H9 (cell line): ENCODE data around the gene MBTPS1. TPM values are rescaled to one million over a fixed set of nuclear protein-coding genes. Genes with fewer than 3 reads are reported as not detected.

Experiments used
- DNase-seq: peaks from one replicate; pipeline ENCODE4 v3.0.0-alpha.2; 2017
- H2AFZ ChIP-seq: one replicate; pipeline ENCODE4 v1.6.1; 2013; ENCODE audit warnings: mild to moderate bottlenecking, low read length, control low read depth, moderate library complexity
- H2AK5ac ChIP-seq: 2 replicates; pipeline ENCODE4 v1.6.1; 2013; ENCODE audit warnings: low read length, control low read depth, mixed read lengths; ENCODE audit not compliant: insufficient read length
- H2BK120ac ChIP-seq: one replicate; pipeline ENCODE4 v1.6.1; 2013; ENCODE audit warnings: low read depth, mild to moderate bottlenecking, low read length, control low read depth, inconsistent platforms; ENCODE audit not compliant: poor library complexity, severe bottlenecking
- H2BK12ac ChIP-seq: 2 replicates; pipeline ENCODE4 v1.6.1; 2013; ENCODE audit warnings: low read length, control low read depth, mixed read lengths, low read depth; ENCODE audit not compliant: insufficient read length
- H2BK15ac ChIP-seq: 2 replicates; pipeline ENCODE4 v1.6.1; 2013; ENCODE audit warnings: low read depth, low read length, control low read depth
- H2BK20ac ChIP-seq: one replicate; pipeline ENCODE4 v1.6.1; 2013; ENCODE audit warnings: low read depth, mild to moderate bottlenecking, low read length, control low read depth, inconsistent platforms; ENCODE audit not compliant: poor library complexity, severe bottlenecking
- H2BK5ac ChIP-seq: 2 replicates; pipeline ENCODE4 v1.6.1; 2013; ENCODE audit warnings: low read length, control low read depth, mixed read lengths; ENCODE audit not compliant: insufficient read length
- H3K14ac ChIP-seq: 2 replicates; pipeline ENCODE4 v1.6.1; 2013; ENCODE audit warnings: low read length, control low read depth; ENCODE audit not compliant: insufficient read depth
- H3K18ac ChIP-seq: 2 replicates; pipeline ENCODE4 v1.6.1; 2013; ENCODE audit warnings: low read depth, mild to moderate bottlenecking, mixed read lengths, low read length, control low read depth; ENCODE audit not compliant: insufficient read length
- H3K23ac ChIP-seq: 2 replicates; pipeline ENCODE4 v1.6.1; 2013; ENCODE audit warnings: low read length, control low read depth, mixed read lengths, low read depth; ENCODE audit not compliant: insufficient read length
- H3K23me2 ChIP-seq: 2 replicates; pipeline ENCODE4 v1.6.1; 2013; ENCODE audit warnings: low read depth, mild to moderate bottlenecking, mixed read lengths, low read length, control low read depth; ENCODE audit not compliant: insufficient read length, poor library complexity, severe bottlenecking
- H3K27ac ChIP-seq: 2 replicates; pipeline ENCODE4 v1.5.1; 2013; ENCODE audit warnings: low read length, control low read depth, mixed read lengths, low read depth; ENCODE audit not compliant: insufficient read length
- H3K27me3 ChIP-seq: 2 replicates; pipeline ENCODE4 v1.6.1; 2013; ENCODE audit warnings: low read length, control low read depth, inconsistent platforms; ENCODE audit not compliant: insufficient read depth
- H3K4ac ChIP-seq: 2 replicates; pipeline ENCODE4 v1.6.1; 2013; ENCODE audit warnings: low read depth, mild to moderate bottlenecking, control low read depth, inconsistent platforms, low read length, moderate library complexity
- H3K4me1 ChIP-seq: 2 replicates; pipeline ENCODE4 v1.6.1; 2013; ENCODE audit warnings: low read length, control low read depth, inconsistent platforms; ENCODE audit not compliant: insufficient read depth
- H3K4me2 ChIP-seq: 2 replicates; pipeline ENCODE4 v1.6.1; 2013; ENCODE audit warnings: low read length, control low read depth, mixed read lengths; ENCODE audit not compliant: insufficient read length, insufficient read depth
- H3K56ac ChIP-seq: 2 replicates; pipeline ENCODE4 v1.6.1; 2013; ENCODE audit warnings: low read depth, mild to moderate bottlenecking, mixed read lengths, low read length, control low read depth; ENCODE audit not compliant: insufficient read length
- H3K79me1 ChIP-seq: 2 replicates; pipeline ENCODE4 v1.6.1; 2013; ENCODE audit warnings: low read depth, mild to moderate bottlenecking, moderate library complexity, low read length, control low read depth, inconsistent platforms; ENCODE audit not compliant: insufficient read depth, poor library complexity, severe bottlenecking
- H3K79me2 ChIP-seq: 2 replicates; pipeline ENCODE4 v1.6.1; 2013; ENCODE audit warnings: low read length, control low read depth, inconsistent platforms; ENCODE audit not compliant: insufficient read depth
- H3K9ac ChIP-seq: 2 replicates; pipeline ENCODE4 v1.6.1; 2013; ENCODE audit warnings: low read length, control low read depth, mixed read lengths; ENCODE audit not compliant: insufficient read length; ENCODE audit errors: extremely low read depth
- H3K9me3 ChIP-seq: one replicate; pipeline ENCODE4 v1.6.1; 2013; ENCODE audit warnings: low read depth, low read length, inconsistent platforms; ENCODE audit not compliant: control insufficient read depth
- H3T11ph ChIP-seq: one replicate; pipeline ENCODE4 v1.6.1; 2013; ENCODE audit warnings: mild to moderate bottlenecking, low read length, control low read depth, inconsistent platforms
- H4K20me1 ChIP-seq: one replicate; pipeline ENCODE4 v1.6.1; 2013; ENCODE audit not compliant: control insufficient read depth, insufficient read length, insufficient read depth
- H4K5ac ChIP-seq: 2 replicates; pipeline ENCODE4 v1.6.1; 2013; ENCODE audit warnings: low read depth, mild to moderate bottlenecking, mixed read lengths, low read length, control low read depth; ENCODE audit not compliant: insufficient read length
- H4K8ac ChIP-seq: replicated peaks from 2 replicates; pipeline ENCODE4 v1.6.1; 2013; ENCODE audit warnings: low read length, control low read depth, mixed read lengths, low read depth; ENCODE audit not compliant: insufficient read length
- H4K91ac ChIP-seq: 2 replicates; pipeline ENCODE4 v1.6.1; 2013; ENCODE audit warnings: low read depth, mild to moderate bottlenecking, moderate library complexity, mixed read lengths, low read length, control low read depth; ENCODE audit not compliant: insufficient read length
- H3K27ac Mint-ChIP-seq, 3 experiments: 2 replicates in 2 of 3; 3 replicates in 1 of 3; pipeline ENCODE4 v1.8.0; 2020 to 2021; ENCODE audit warnings: mixed read lengths in 3 of 3, mild to moderate bottlenecking in 1 of 3, moderate library complexity in 1 of 3
- H3K27me3 Mint-ChIP-seq: 2 replicates; pipeline ENCODE4 v1.8.0; 2021; ENCODE audit warnings: low read depth, mild to moderate bottlenecking, moderate library complexity, mixed read lengths
- H3K36me3 Mint-ChIP-seq, 3 experiments: 2 replicates in 2 of 3; 3 replicates in 1 of 3; pipeline ENCODE4 v1.8.0; 2020 to 2021; ENCODE audit warnings: low read depth in 3 of 3, mixed read lengths in 3 of 3; ENCODE audit not compliant: insufficient read depth in 1 of 3
- H3K4me1 Mint-ChIP-seq, 2 experiments: 2 replicates each; pipeline ENCODE4 v1.8.0; 2020; ENCODE audit warnings: mixed read lengths in 2 of 2
- H3K4me3 Mint-ChIP-seq, 2 experiments: 2 replicates in 1 of 2; 3 replicates in 1 of 2; pipeline ENCODE4 v1.8.0; 2020 to 2021; ENCODE audit warnings: mild to moderate bottlenecking in 2 of 2, mixed read lengths in 2 of 2, moderate library complexity in 1 of 2
- H3K9me3 Mint-ChIP-seq, 2 experiments: 2 replicates in 1 of 2; 3 replicates in 1 of 2; pipeline ENCODE4 v1.8.0; 2020; ENCODE audit warnings: mild to moderate bottlenecking in 2 of 2, mixed read lengths in 2 of 2, moderate library complexity in 1 of 2
- CTCF ChIP-seq: fragments of 200-600 bp; sonication (generic); conservative IDR thresholded peaks from 3 replicates; pipeline ENCODE4 v1.8.0; 2021; ENCODE audit warnings: antibody characterized with exemption, mild to moderate bottlenecking
- WGBS: extraction: QIAGEN DNeasy Blood & Tissue Kit; methylation state at CpG from one replicate; pipeline ENCODE4 v1.1.7; 2013; ENCODE audit warnings: missing lambda C conversion rate, low lambda C conversion rate, mixed read lengths; ENCODE audit not compliant: insufficient read length; ENCODE audit errors: extremely low coverage; 5-methylcytosine and 5-hydroxymethylcytosine counted together
- total RNA-seq: library from RNA; stranded (reverse); gene quantifications from 2 replicates; pipeline ENCODE4 v1.2.1, GENCODE V29; 2021

The MBTPS1 gene
- total RNA-seq, 1 experiment from 2014 or later, result 48.7 TPM

- H4K8ac ChIP-seq, result no peak overlapping the region
- no CpG with 5 or more reads among the region's 10 CpGs for WGBS
- peaks cover 0 to 7% of the 10 kb centered on the region in 2 experiments; a peak in 2 of 4 replicates for H3K4me1 Mint-ChIP-seq
- H3K9me3 Mint-ChIP-seq, result no peaks in the 10 kb centered on the region
- H3K36me3 Mint-ChIP-seq, result no peaks in the 10 kb centered on the region
- H2BK5ac ChIP-seq, result no peak overlapping the region
- no peak overlapping the region for H3K18ac ChIP-seq
- no peak overlapping the region for H3K56ac ChIP-seq
- no peak overlapping the region for H3K27ac ChIP-seq
- H3K4me2 ChIP-seq, result no peak overlapping the region
- H3K4me3 Mint-ChIP-seq, result no peak overlapping the region
- H3K27me3 Mint-ChIP-seq, result peaks cover 7% of the 10 kb centered on the region
- H2BK12ac ChIP-seq, result no peak overlapping the region
- H3K9ac ChIP-seq, result no peak overlapping the region
- no peak overlapping the region for H2AFZ ChIP-seq
- no peak overlapping the region for H2AK5ac ChIP-seq
- H4K91ac ChIP-seq, result no peak overlapping the region
- no peak for TF ChIP-seq CTCF
- H3K4me1 ChIP-seq, result no peaks in the 10 kb centered on the region
- H4K5ac ChIP-seq, result no peak overlapping the region
- H3K79me2 ChIP-seq, result no peaks in the 10 kb centered on the region
- no peaks in the 10 kb centered on the region for H4K20me1 ChIP-seq
- H3K79me1 ChIP-seq, result no peaks in the 10 kb centered on the region
- H3K27me3 ChIP-seq, result no peaks in the 10 kb centered on the region
- H3K23ac ChIP-seq, result no peak overlapping the region
- H3K23me2 ChIP-seq, result no peaks in the 10 kb centered on the region
- H3K4ac ChIP-seq, result no peak overlapping the region
- H3K27ac Mint-ChIP-seq, result no peak overlapping the region
- no peak overlapping the region for H3T11ph ChIP-seq
- H3K9me3 ChIP-seq, result no peaks in the 10 kb centered on the region
- no peak overlapping the region for H2BK15ac ChIP-seq
- H2BK120ac ChIP-seq, result no peak overlapping the region
- H3K14ac ChIP-seq, result no peak overlapping the region
- H2BK20ac ChIP-seq, result no peak overlapping the region
- DNase-seq, result no peak
Observed at GRCh38 chr16:84161037-84161436, 44.3 kb upstream of the MBTPS1 start.
